C4-2B (cell line): ENCODE results near the gene ARHGEF35.

Experiments
- ZFX ChIP-seq: fragments of 450-650 bp; IDR thresholded peaks from 2 replicates; pipeline ENCODE4 v1.6.1; 2017
- TF ChIP-seq, protein P1 (sequence below): fragments of 450-650 bp; conservative IDR thresholded peaks from 2 replicates; pipeline ENCODE4 v1.5.1; 2017; ENCODE audit warnings: mild to moderate bottlenecking

DNA sequence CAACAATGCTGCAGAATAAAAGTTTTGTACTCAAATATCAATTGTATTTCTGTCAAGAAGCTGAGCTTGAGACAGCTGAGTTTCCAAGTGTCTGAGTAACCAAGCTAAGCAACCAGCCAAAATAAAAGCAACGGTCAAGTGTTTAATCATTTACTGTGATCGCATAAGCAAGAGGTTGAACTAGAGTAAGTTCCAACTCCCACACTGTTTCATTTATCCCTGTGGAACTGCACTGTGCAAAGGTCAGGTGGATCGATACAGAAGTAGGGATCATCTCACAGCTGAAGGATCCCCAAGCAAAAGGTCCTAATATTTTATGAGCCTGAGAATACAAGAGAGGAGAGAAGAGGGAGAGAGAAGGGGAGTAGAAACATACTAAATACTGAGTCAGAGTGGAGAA is 51.2 kb downstream of the ARHGEF35 start:
- TF ChIP-seq, protein P1, sequence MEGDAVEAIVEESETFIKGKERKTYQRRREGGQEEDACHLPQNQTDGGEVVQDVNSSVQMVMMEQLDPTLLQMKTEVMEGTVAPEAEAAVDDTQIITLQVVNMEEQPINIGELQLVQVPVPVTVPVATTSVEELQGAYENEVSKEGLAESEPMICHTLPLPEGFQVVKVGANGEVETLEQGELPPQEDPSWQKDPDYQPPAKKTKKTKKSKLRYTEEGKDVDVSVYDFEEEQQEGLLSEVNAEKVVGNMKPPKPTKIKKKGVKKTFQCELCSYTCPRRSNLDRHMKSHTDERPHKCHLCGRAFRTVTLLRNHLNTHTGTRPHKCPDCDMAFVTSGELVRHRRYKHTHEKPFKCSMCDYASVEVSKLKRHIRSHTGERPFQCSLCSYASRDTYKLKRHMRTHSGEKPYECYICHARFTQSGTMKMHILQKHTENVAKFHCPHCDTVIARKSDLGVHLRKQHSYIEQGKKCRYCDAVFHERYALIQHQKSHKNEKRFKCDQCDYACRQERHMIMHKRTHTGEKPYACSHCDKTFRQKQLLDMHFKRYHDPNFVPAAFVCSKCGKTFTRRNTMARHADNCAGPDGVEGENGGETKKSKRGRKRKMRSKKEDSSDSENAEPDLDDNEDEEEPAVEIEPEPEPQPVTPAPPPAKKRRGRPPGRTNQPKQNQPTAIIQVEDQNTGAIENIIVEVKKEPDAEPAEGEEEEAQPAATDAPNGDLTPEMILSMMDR, result no peak
- TF ChIP-seq ZFX, result no peak
